A673 (cell line): ENCODE data around the gene PACSIN2. TPM values are rescaled to one million over a fixed set of nuclear protein-coding genes. Genes with fewer than 3 reads are reported as not detected.

Experiments used
- BruUV-seq: library from RNA; stranded (reverse); fragments of 400-500 nt; replicated peaks from 2 replicates; lab custom pipeline; 2021; lab: Mats Ljungman, UMichigan
- CTCF ChIA-PET: fragments of 300-600 bp; sonication (Branson Sonifier 250); formaldehyde crosslinking; loops from one replicate; lab custom pipeline; 2022; ENCODE audit warnings: antibody characterized with exemption; lab: Charles Lee
- POLR2A ChIA-PET: fragments of 300-600 bp; sonication (Branson Sonifier 250); formaldehyde crosslinking; loops from one replicate; lab custom pipeline; 2022; ENCODE audit warnings: antibody characterized with exemption; ENCODE audit not compliant: low non-redundant PET; lab: Charles Lee
- DNase-seq: peaks from one replicate; pipeline ENCODE4 v3.0.0-alpha.2; 2015; ENCODE audit warnings: low spot score
- H3K27ac ChIP-seq: fragments of 200-600 bp; sonication (generic); 2 replicates; pipeline ENCODE4 v1.5.1; 2016; ENCODE audit warnings: mixed run types, low read depth, mild to moderate bottlenecking, mixed read lengths, antibody characterized with exemption, low read length; ENCODE audit not compliant: poor library complexity, severe bottlenecking
- H3K27me3 ChIP-seq: fragments of 200-600 bp; sonication (generic); replicated peaks from 2 replicates; pipeline ENCODE4 v1.6.1; 2017; ENCODE audit warnings: mixed run types, low read depth, mild to moderate bottlenecking, mixed read lengths, antibody characterized with exemption, low read length; ENCODE audit not compliant: insufficient read depth, poor library complexity
- H3K36me3 ChIP-seq: fragments of 200-600 bp; sonication (generic); 2 replicates; pipeline ENCODE4 v1.6.1; 2016; ENCODE audit warnings: mixed run types, mild to moderate bottlenecking, mixed read lengths, antibody characterized with exemption, low read length; ENCODE audit not compliant: insufficient read depth, poor library complexity, severe bottlenecking
- H3K4me1 ChIP-seq: fragments of 200-600 bp; sonication (generic); 2 replicates; pipeline ENCODE4 v1.6.1; 2017; ENCODE audit warnings: mixed run types, mild to moderate bottlenecking, mixed read lengths, antibody characterized with exemption, low read length; ENCODE audit not compliant: insufficient read depth, poor library complexity, severe bottlenecking
- H3K4me3 ChIP-seq: fragments of 200-600 bp; sonication (generic); 2 replicates; pipeline ENCODE4 v1.5.1; 2016; ENCODE audit warnings: low read depth, mixed run types, mild to moderate bottlenecking, mixed read lengths, low read length; ENCODE audit not compliant: poor library complexity, severe bottlenecking
- H3K9me3 ChIP-seq: fragments of 200-600 bp; sonication (generic); 2 replicates; pipeline ENCODE4 v1.6.1; 2016; ENCODE audit warnings: mixed run types, low read depth, mild to moderate bottlenecking, mixed read lengths, antibody characterized with exemption, low read length; ENCODE audit not compliant: poor library complexity, severe bottlenecking
- CTCF ChIP-seq: fragments of 300-800, 200-600 bp; sonication (generic); conservative IDR thresholded peaks from 2 replicates; pipeline ENCODE4 v1.5.1; 2017; ENCODE audit warnings: low read depth, mild to moderate bottlenecking, antibody characterized with exemption, low read length, moderate library complexity, mixed read lengths
- EZH2 ChIP-seq: fragments of 200-600 bp; sonication (generic); IDR thresholded peaks from 2 replicates; pipeline ENCODE4 v1.6.1; 2017; ENCODE audit warnings: borderline replicate concordance, low read depth, mild to moderate bottlenecking, mixed read lengths, antibody characterized with exemption, low read length; ENCODE audit not compliant: poor library complexity, severe bottlenecking
- intact Hi-C: fragments of 100-400 bp; cut with micrococcal nuclease; formaldehyde crosslinking; loops from one replicate; pipeline ENCODE4 v1.10.0; 2022; ENCODE audit not compliant: unreplicated experiment
- total RNA-seq: library from RNA; stranded (reverse); gene quantifications from 2 replicates; pipeline ENCODE4 v1.2.3, GENCODE V29; 2021

PACSIN2 gene
- total RNA-seq, 1 experiment from 2014 or later = 51.8 TPM

- Histone ChIP-seq H3K9me3 (no peaks in the 10 kb centered on the region), H3K27ac (no peak overlapping the region), H3K36me3 (no peaks in the 10 kb centered on the region), H3K4me3 (no peak overlapping the region), H3K4me1 (peaks cover 6% of the 10 kb centered on the region), H3K27me3 (no peaks in the 10 kb centered on the region)
- ChIA-PET POLR2A (no interaction called here), CTCF (no interaction called here)
- TF ChIP-seq EZH2 (no peak), CTCF (no peak)
- no peak for DNase-seq
- intact Hi-C loops = loop anchor here (10.0 kb wide), 1 partner anchor 174 kb away; no protein-coding TSS in a partner anchor
- no TSS peak for BruUV-seq
Observed at GRCh38 chr22:43038325-43038724, 23.4 kb upstream of the PACSIN2 start.

DNA sequence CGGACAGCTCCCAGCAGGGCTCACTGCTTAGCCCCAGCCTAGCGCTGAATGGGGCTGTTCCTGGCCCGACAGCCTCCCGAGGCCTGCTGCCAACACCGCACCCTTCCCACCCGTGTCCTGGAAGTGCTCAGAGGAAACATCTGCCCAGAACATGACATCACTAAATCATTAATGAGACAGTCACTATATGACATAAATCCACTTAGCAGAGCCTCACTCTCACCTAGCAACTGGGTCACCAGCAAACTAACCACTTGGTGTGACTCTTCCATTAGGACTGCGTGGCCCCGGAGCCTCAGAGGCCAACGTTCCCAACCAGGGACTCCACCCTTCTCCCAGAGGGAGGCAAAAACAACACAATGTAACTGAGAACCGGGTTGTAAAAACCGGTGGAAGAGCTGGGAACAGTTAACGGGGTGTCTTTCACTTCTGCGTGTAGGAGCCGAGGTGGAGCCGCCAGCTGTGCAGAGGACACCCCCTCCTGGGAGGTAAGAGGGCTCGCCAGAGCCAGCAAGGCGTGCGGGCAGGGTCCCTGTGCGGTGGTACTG, 21.4 kb upstream of the PACSIN2 start:
- Histone ChIP-seq H3K4me1 (no peaks in the 10 kb centered on the region), H3K27me3 (no peaks in the 10 kb centered on the region), H3K4me3 (no peak overlapping the region), H3K9me3 (no peaks in the 10 kb centered on the region), H3K36me3 (no peaks in the 10 kb centered on the region), H3K27ac (no peak overlapping the region)
- ChIA-PET CTCF (no interaction called here), POLR2A (no interaction called here)
- intact Hi-C loops = loop anchor here (10.0 kb wide), 1 partner anchor 172 kb away; no protein-coding TSS in a partner anchor
- TF ChIP-seq EZH2 (no peak), CTCF (no peak)
- DNase-seq = no peak
- BruUV-seq = no TSS peak

DNA sequence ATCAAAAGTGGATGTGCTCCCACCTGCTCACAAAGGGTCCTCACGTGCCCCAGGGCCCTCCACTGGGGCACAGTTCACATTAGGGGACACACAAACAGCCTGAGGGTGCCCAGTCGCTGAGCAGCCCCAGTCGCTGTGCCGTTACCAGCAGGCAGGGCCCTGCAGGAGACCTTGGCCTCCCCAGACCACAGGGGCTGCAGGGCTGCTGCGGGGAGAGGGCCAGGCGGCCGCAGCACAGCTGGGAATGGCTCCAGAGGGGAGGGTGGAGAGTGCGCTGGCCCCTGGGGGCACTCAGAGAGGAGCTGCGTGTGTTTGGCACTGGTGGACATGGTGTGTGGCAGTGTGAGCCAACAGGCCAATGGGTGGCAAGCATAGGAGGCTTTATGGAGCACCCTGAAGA, 20.3 kb upstream of the PACSIN2 start:
- BruUV-seq = no TSS peak
- CTCF ChIA-PET = interaction anchor here (1.1 kb wide), 1 partner anchor 168 kb away, joined by 3 read pairs; no protein-coding TSS in a partner anchor

More for the DNA sequence above, 20.3 kb upstream of the PACSIN2 start:
- H3K4me3 ChIP-seq = no peak overlapping the region
- intact Hi-C loops = loop anchor here (10.0 kb wide), 1 partner anchor 170 kb away; no protein-coding TSS in a partner anchor
- no peak for DNase-seq
- no peak overlapping the region for H3K27ac ChIP-seq
- no peaks in the 10 kb centered on the region for H3K4me1 ChIP-seq
- no peaks in the 10 kb centered on the region for H3K9me3 ChIP-seq
- H3K27me3 ChIP-seq = no peaks in the 10 kb centered on the region
- no peaks in the 10 kb centered on the region for H3K36me3 ChIP-seq
- POLR2A ChIA-PET = no interaction called here
- TF ChIP-seq CTCF (no peak), EZH2 (no peak)
